HG03354 (cell line): ENCODE data around the gene FBN1.

Source experiments
- ATAC-seq: cut with Tn5 transposase; IDR thresholded peaks from one replicate; pipeline ENCODE4 v1.9.1; 2021; ENCODE audit warnings: mild to moderate bottlenecking; ENCODE audit not compliant: unreplicated experiment, poor library complexity, severe bottlenecking

FBN1 gene

GRCh38 chr15:48590723-48591122, 54.8 kb downstream of the FBN1 start:
- ATAC-seq = no peak

GRCh38 chr15:48584812-48585563, 60.5 kb downstream of the FBN1 start:
- ATAC-seq = no peak

- no peak for ATAC-seq
Observed at GRCh38 chr15:48584090-48584811, 61.3 kb downstream of the FBN1 start.

DNA sequence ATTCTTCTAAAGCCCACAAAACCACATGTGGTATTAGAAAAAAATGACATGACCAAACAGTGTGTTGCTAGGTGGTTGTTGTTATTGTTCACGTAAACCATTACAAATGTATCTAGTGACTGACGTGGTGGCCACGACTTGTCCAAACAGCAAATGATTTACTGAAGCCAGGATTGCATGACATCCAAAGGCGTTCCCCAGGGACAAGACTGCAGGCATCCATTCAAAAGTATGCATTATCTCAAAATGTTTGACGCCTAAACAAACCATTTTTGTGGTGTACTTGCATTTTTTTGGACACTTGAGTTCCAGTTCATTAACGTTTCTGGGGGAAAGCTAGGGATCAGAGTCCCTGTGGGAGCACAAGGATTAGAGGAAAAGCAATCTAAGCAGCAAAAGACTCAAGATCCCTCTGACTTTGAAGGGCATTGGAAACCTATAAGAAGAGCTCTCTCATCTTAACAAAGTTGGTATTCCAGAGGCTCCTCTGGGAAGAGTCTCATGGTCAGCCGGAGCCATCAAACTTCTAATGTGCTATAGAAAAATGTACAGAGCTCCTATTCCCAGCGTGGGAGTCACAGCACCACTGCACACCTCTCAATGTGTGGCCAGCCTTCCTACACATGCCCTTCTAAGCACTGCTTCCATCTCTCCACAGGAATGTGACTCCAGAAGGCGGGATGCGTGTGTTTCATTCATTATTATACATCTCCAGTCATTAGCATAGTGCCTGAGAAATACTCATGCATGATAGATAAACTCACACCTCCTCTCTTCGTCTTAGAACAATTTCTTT, 62.9 kb downstream of the FBN1 start:
- ATAC-seq = no peak

DNA sequence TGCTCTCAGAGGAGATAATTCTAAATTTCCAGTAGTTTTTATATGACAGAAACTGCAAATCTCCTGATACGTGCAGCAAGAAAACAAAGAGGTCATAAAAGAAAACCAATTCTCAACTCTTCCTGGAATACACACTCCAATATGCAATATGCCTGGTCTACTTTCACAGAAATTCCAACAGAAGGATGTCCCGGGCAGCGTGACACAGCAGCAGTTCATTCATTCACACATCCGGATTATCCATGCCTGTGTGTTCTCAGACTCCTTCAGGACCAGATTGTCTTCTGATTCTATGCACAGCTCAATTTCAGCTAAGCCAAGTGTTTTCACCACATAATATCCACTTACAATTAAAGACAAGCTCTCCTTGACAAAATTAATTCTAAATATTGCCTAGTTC, 64.3 kb downstream of the FBN1 start:
- no peak for ATAC-seq

GRCh38 chr15:48580736-48581135, 64.8 kb downstream of the FBN1 start:
- ATAC-seq = no peak

- ATAC-seq = no peak
Observed at GRCh38 chr15:48579945-48580671, 65.4 kb downstream of the FBN1 start.

- no peak for ATAC-seq
Observed at GRCh38 chr15:48578965-48579364, 66.5 kb downstream of the FBN1 start.

DNA sequence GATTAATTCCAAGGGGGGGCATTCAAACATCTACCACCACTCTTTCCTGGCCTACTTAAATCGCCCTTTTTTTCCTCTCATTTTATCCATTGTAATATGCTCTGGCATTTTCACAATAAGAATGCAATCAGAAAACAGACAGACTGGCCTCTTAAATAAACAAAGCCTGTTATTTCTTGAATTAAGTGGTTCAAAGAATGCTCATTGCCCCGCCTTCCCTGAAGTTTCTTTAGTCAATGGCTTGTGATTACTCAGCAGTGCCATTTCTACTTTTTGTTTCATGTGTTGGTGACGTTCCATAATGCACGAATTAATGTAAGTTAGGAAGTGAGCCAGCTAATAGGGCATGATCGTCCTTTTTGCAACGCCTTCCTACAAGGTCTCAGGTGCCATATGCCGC, 68.0 kb downstream of the FBN1 start:
- no peak for ATAC-seq

GRCh38 chr15:48574187-48574586, 71.3 kb downstream of the FBN1 start:
- no peak for ATAC-seq

DNA sequence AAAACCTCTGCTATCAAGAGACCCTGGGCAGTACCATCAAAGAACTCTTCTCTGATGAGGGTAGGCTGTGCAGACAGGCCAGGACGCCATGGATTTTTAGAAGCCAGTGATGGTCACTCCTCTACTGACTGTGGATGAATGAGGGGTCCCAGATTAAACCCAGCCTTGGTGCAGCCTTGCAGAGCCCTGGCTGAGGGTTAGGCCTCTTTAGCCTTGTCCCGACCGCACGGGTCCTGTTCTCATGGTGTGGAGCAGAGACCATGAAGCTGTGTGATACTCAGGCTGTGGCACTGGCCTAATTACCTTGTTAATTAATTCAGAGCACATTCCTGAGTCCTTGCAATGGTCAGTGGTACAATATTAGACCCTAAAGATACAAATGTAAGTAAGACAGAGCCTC, 71.7 kb downstream of the FBN1 start:
- ATAC-seq = no peak

DNA sequence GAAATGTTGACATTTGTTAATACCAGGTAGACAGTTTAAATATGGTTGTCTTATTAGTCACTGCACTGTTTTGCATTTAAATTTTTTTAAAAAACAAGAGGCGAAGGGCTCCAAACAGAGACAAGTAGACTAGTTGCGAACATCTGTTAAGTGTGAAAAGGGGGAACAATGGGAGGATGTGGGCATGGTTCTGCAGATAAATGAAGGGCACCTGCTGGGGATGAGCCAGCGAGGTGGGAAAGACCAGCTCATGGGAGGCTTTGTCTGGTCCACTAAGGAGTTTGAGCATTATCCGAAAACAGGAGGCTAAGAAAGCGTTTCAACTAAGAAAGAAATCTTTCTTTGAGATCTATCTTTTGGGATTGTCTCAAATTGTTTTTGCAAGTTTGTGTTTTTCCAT, 72.7 kb downstream of the FBN1 start:
- no peak for ATAC-seq

GRCh38 chr15:48571510-48571909, 74.0 kb downstream of the FBN1 start:
- ATAC-seq = no peak

DNA sequence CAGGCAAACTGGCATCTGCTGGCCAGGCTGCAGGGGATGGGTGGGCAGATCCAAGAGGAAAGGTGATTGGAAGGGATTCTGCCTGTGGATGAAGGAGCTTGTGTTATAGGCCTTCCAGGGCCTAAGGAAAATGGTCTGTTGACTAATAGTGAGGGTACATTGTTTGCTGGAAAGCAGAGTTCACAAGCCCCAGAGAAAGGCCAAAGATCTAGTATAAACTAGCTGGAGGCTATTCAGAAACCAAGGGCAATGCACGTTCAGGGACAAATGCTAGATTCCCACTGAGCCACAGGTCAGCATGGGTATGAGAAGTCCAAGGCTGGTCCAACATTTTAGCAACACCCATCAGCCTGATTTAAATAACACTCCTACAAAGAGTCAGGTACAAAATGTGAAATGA, 74.7 kb downstream of the FBN1 start:
- ATAC-seq = no peak

DNA sequence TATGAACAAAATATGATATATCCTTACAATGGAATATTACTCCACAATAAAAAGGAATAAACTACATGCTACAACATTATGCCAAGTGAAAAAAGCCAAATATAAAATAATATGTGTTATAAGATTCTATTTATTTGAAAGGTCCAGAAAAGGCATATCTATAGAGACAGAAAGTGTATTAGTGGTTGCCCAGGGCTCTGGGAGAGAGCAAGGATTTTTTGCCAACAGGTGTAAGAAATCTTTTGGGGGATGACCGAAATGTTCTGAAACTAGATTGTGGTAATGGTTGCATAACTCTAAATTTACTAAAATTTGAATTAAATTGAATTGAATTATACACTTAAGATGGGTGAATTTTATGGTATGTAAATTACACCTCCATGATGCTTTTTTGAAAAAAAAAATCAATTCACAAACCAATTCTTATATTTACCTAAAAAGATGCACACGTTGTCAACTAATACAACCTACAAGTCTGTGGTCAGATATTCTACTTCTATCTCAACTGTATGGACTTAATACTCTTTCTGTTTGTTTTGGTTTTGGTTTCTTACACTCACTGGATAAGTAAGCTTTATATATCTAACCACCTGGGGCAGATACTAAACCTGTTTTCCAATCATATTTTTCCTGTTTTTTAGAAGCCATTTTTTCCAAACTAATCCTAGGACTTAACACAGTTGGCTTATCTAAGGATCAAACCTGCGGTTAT, 75.8 kb downstream of the FBN1 start:
- no peak for ATAC-seq

- ATAC-seq = no peak
Observed at GRCh38 chr15:48566668-48567067, 78.8 kb downstream of the FBN1 start.

DNA sequence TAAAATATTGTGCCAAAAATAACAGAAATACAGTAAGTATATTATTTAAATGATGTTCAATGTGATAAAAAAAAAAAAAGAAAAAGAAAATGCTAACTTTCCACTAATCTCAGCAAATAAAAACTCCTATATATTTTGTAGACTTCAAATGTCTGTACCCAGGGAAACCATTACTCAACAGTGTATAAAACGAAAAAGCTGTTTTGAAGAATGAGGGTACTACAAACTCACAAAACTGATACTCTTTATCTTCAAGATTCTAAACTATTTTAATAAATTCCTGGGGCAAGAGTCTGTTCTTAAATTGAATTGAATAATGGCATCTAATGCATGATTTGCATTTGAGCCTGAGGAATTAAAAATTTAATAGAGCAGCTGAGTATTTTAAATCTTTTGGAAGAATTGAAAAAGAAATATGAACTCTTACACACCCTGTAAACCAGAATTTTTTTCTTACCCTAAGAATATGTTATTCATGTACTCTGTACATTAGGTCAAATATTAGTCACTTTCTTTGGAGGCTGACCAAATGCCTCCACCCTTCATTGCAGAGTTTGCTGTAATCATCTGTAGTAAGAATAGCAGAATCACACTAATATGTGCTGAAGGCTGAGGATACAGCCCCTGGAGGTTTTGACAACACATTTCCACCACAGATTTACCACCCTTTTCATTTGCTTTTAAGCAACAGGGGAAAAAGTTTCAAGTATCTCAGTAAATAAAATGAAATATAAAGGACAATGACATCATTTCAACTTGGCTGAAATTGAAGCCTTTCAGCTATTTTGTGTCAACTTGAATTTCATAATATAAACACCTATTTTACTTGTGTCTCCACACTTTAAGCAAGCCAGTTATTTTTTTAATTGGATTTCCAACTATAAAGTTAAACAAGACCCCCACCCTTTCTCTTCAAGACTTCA, 79.7 kb downstream of the FBN1 start:
- no peak for ATAC-seq

DNA sequence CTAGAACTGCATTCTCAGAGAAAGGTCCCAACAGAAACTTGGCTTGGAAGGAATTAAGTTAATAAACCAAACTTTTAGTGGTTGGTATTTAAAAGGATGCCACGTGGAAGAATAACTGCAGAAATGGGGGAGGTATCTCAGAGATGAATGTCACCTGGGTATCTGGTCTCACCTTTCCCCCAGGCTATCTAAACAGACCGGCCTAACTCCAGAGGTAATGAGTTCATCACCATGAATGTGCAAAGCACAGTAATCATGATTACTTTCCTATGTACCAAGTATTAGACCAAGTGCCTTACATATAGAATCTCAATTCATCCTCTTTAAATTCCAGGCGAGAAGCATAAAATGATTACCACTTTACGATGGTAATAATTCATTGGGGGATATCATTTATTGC, 80.8 kb downstream of the FBN1 start:
- no peak for ATAC-seq
